NCI-H2029 treated with DMSO at 0.1 percent for 48 hours (cell line): Measurements from ENCODE around the gene SLC1A3.

ENCODE experiments used
- DNase-seq: peaks from one replicate; lab custom pipeline; 2025; lab: John Stamatoyannopoulos, UW

SLC1A3 gene

GRCh38 chr5:36599986-36600779 lies 6.2 kb upstream of the SLC1A3 start:
- DNase-seq, result no peak

- DNase-seq, result no peak
These were observed 5.4 kb upstream of the SLC1A3 start for GRCh38 chr5:36600917-36601527.

GRCh38 chr5:36602704-36603321 lies 3.6 kb upstream of the SLC1A3 start:
- DNase-seq, result no peak

- no peak for DNase-seq
These were observed 1.2 kb upstream of the SLC1A3 start for GRCh38 chr5:36605241-36605640.

GRCh38 chr5:36606036-36606427 lies 374 bp upstream of the SLC1A3 start:
- DNase-seq, result no peak

GRCh38 chr5:36607114-36607571 lies 737 bp downstream of the SLC1A3 start:
- DNase-seq, result no peak

- DNase-seq, result no peak
These were observed 1.7 kb downstream of the SLC1A3 start for GRCh38 chr5:36607838-36608783.

- DNase-seq, result no peak
These were observed 4.2 kb downstream of the SLC1A3 start for GRCh38 chr5:36610621-36611020.

- no peak for DNase-seq
These were observed 5.3 kb downstream of the SLC1A3 start for GRCh38 chr5:36611520-36612274.

- DNase-seq, result no peak
These were observed 6.8 kb downstream of the SLC1A3 start for GRCh38 chr5:36613241-36613640.

- no peak for DNase-seq
These were observed 7.6 kb downstream of the SLC1A3 start for GRCh38 chr5:36613771-36614656.

- no peak for DNase-seq
These were observed 8.4 kb downstream of the SLC1A3 start for GRCh38 chr5:36614657-36615308.

- no peak for DNase-seq
These were observed 12.7 kb downstream of the SLC1A3 start for GRCh38 chr5:36619012-36619635.

GRCh38 chr5:36621985-36622384 lies 15.6 kb downstream of the SLC1A3 start:
- no peak for DNase-seq

GRCh38 chr5:36623832-36624231 lies 17.4 kb downstream of the SLC1A3 start:
- DNase-seq, result no peak

GRCh38 chr5:36624277-36624676 lies 17.9 kb downstream of the SLC1A3 start:
- DNase-seq, result no peak

GRCh38 chr5:36628695-36629094 lies 22.3 kb downstream of the SLC1A3 start:
- no peak for DNase-seq

GRCh38 chr5:36629729-36630128 lies 23.3 kb downstream of the SLC1A3 start:
- DNase-seq, result no peak
